Neural cell (in vitro differentiated cells): ENCODE results near the gene OTOG. TPM values are rescaled to one million over a fixed set of nuclear protein-coding genes. Genes with fewer than 3 reads are reported as not detected.

Experiments
- H2AFZ ChIP-seq: fragments of 200-600, 300-800 bp; sonication (generic), shearing (Covaris generic); 2 replicates; pipeline ENCODE4 v1.6.0; 2014; ENCODE audit warnings: low read depth, mild to moderate bottlenecking, antibody characterized with exemption, low read length, moderate library complexity
- H3F3A ChIP-seq: fragments of 200-600 bp; shearing (Covaris generic); 2 replicates; pipeline ENCODE4 v1.6.1; 2016; ENCODE audit warnings: mild to moderate bottlenecking, moderate library complexity, mixed read lengths, antibody characterized with exemption, low read length; ENCODE audit not compliant: insufficient read depth, poor library complexity, severe bottlenecking
- H3K27ac ChIP-seq: fragments of 200-600, 300-800 bp; sonication (generic), shearing (Covaris generic); 2 replicates; pipeline ENCODE4 v1.5.1; 2014; ENCODE audit warnings: mild to moderate bottlenecking, low read length, moderate library complexity
- H3K27me3 ChIP-seq: fragments of 300-800, 200-600 bp; sonication (generic), shearing (Covaris generic); 2 replicates; pipeline ENCODE4 v1.6.0; 2014; ENCODE audit warnings: mild to moderate bottlenecking, low read depth, low read length, moderate library complexity; ENCODE audit not compliant: insufficient read depth
- H3K36me3 ChIP-seq: fragments of 300-800, 200-600 bp; sonication (generic), shearing (Covaris generic); 2 replicates; pipeline ENCODE4 v1.5.1; 2014; ENCODE audit warnings: mild to moderate bottlenecking, antibody characterized with exemption, low read length, moderate library complexity; ENCODE audit not compliant: insufficient read depth
- H3K4me2 ChIP-seq: fragments of 300-800, 200-600 bp; sonication (generic), shearing (Covaris generic); 2 replicates; pipeline ENCODE4 v1.6.0; 2014; ENCODE audit warnings: mild to moderate bottlenecking, low read length
- H3K4me3 ChIP-seq: fragments of 300-800, 200-600 bp; sonication (generic), shearing (Covaris generic); 2 replicates; pipeline ENCODE4 v1.5.1; 2014; ENCODE audit warnings: mild to moderate bottlenecking, low read length, moderate library complexity
- H3K79me2 ChIP-seq: fragments of 200-600 bp; shearing (Covaris generic); replicated peaks from 2 replicates; pipeline ENCODE4 v1.6.0; 2014; ENCODE audit warnings: mild to moderate bottlenecking, low read length, moderate library complexity; ENCODE audit not compliant: insufficient read depth
- H3K9ac ChIP-seq: fragments of 300-800, 200-600 bp; sonication (generic), shearing (Covaris generic); 2 replicates; pipeline ENCODE4 v1.6.1; 2016; ENCODE audit warnings: mild to moderate bottlenecking, low read length, mixed read lengths
- H3K9me2 ChIP-seq: fragments of 200-600 bp; shearing (Covaris generic); 2 replicates; pipeline ENCODE4 v1.6.1; 2016; ENCODE audit warnings: mild to moderate bottlenecking, low read length, mixed read lengths; ENCODE audit not compliant: insufficient read depth
- H3K9me3 ChIP-seq: fragments of 200-600, 300-800 bp; sonication (generic), shearing (Covaris generic); 2 replicates; pipeline ENCODE4 v1.6.1; 2016; ENCODE audit warnings: mild to moderate bottlenecking, mixed run types, low read length, moderate library complexity, mixed read lengths
- H4K20me1 ChIP-seq: fragments of 200-600 bp; shearing (Covaris generic); 2 replicates; pipeline ENCODE4 v1.6.1; 2016; ENCODE audit warnings: mild to moderate bottlenecking, mixed run types; ENCODE audit not compliant: insufficient read depth
- EP300 ChIP-seq: fragments of 450-650 bp; conservative IDR thresholded peaks from 2 replicates; pipeline ENCODE4 v1.6.1; 2014; ENCODE audit warnings: antibody characterized with exemption, mild to moderate bottlenecking, moderate library complexity; ENCODE audit not compliant: poor library complexity, severe bottlenecking
- EZH2 ChIP-seq: fragments of 200-600, 300-800 bp; shearing (Covaris generic), sonication (generic); IDR thresholded peaks from 2 replicates; pipeline ENCODE4 v1.6.1; 2014; ENCODE audit warnings: antibody characterized with exemption, low read length, borderline replicate concordance, mild to moderate bottlenecking; ENCODE audit not compliant: insufficient read depth, poor library complexity, severe bottlenecking
- MXI1 ChIP-seq: fragments of 450-650 bp; conservative IDR thresholded peaks from 2 replicates; pipeline ENCODE4 v1.6.1; 2014; ENCODE audit warnings: antibody characterized with exemption, mild to moderate bottlenecking; ENCODE audit not compliant: poor library complexity, severe bottlenecking
- POLR2AphosphoS5 ChIP-seq: IDR thresholded peaks from 2 replicates; pipeline ENCODE4 v1.6.1; 2012
- RAD21 ChIP-seq: fragments of 450-650 bp; conservative IDR thresholded peaks from 2 replicates; pipeline ENCODE4 v1.6.1; 2014; ENCODE audit warnings: antibody characterized with exemption, mild to moderate bottlenecking, moderate library complexity
- SMC3 ChIP-seq: fragments of 450-650 bp; conservative IDR thresholded peaks from 2 replicates; pipeline ENCODE4 v1.6.1; 2014; ENCODE audit warnings: antibody characterized with exemption, mild to moderate bottlenecking, moderate library complexity; ENCODE audit not compliant: poor library complexity
- TAF1 ChIP-seq: IDR thresholded peaks from 2 replicates; pipeline ENCODE4 v1.6.1; 2012; ENCODE audit warnings: low read depth
- polyA plus RNA-seq: library from polyadenylated mRNA; depleted of rRNA; stranded (reverse); fragments of >200 nt; gene quantifications from 2 replicates; pipeline ENCODE4 v1.2.3, GENCODE V29; 2014
- TF ChIP-seq, protein P1 (sequence below): IDR thresholded peaks from 2 replicates; pipeline ENCODE4 v1.6.1; 2012; ENCODE audit warnings: borderline replicate concordance
- TF ChIP-seq, protein P2 (sequence below): fragments of 450-650 bp; IDR thresholded peaks from 2 replicates; pipeline ENCODE4 v1.5.1; 2014; ENCODE audit warnings: antibody characterized with exemption, mild to moderate bottlenecking, moderate library complexity; ENCODE audit not compliant: poor library complexity, severe bottlenecking

Gene OTOG
- polyA plus RNA-seq, 1 donor from 2014 or later, result not detected

DNA sequence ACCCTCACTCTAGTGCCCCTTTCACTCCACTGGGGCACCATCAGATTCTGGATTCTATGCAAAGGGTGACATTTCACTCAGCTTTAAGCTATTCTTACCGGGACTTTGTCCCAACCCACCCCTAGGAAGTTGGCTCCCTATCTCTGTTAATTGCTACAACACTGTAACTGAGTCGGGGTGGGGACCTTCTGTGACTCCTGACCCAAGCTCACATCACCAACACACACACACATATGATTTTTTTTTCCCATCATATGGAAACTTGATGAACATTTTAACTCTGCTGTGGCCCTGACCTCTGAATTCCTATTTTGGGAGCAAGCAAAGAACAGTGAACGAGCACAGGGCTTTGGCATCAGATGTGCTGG is 19.4 kb upstream of the OTOG start:
- Histone ChIP-seq H3K9ac (no peak overlapping the region), H3K79me2 (no peaks in the 10 kb centered on the region), H3K4me3 (no peak overlapping the region), H3K9me2 (no peaks in the 10 kb centered on the region), H4K20me1 (no peaks in the 10 kb centered on the region), H3K9me3 (no peaks in the 10 kb centered on the region), H3F3A (no peaks in the 10 kb centered on the region), H3K4me2 (no peak overlapping the region), H3K36me3 (no peaks in the 10 kb centered on the region), H3K27ac (no peak overlapping the region), H2AFZ (no peak overlapping the region), H3K27me3 (no peaks in the 10 kb centered on the region)
- TF ChIP-seq TAF1 (no peak), EZH2 (no peak), RAD21 (no peak)
- TF ChIP-seq, protein P1, sequence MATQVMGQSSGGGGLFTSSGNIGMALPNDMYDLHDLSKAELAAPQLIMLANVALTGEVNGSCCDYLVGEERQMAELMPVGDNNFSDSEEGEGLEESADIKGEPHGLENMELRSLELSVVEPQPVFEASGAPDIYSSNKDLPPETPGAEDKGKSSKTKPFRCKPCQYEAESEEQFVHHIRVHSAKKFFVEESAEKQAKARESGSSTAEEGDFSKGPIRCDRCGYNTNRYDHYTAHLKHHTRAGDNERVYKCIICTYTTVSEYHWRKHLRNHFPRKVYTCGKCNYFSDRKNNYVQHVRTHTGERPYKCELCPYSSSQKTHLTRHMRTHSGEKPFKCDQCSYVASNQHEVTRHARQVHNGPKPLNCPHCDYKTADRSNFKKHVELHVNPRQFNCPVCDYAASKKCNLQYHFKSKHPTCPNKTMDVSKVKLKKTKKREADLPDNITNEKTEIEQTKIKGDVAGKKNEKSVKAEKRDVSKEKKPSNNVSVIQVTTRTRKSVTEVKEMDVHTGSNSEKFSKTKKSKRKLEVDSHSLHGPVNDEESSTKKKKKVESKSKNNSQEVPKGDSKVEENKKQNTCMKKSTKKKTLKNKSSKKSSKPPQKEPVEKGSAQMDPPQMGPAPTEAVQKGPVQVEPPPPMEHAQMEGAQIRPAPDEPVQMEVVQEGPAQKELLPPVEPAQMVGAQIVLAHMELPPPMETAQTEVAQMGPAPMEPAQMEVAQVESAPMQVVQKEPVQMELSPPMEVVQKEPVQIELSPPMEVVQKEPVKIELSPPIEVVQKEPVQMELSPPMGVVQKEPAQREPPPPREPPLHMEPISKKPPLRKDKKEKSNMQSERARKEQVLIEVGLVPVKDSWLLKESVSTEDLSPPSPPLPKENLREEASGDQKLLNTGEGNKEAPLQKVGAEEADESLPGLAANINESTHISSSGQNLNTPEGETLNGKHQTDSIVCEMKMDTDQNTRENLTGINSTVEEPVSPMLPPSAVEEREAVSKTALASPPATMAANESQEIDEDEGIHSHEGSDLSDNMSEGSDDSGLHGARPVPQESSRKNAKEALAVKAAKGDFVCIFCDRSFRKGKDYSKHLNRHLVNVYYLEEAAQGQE, result no peak
- TF ChIP-seq, protein P2, sequence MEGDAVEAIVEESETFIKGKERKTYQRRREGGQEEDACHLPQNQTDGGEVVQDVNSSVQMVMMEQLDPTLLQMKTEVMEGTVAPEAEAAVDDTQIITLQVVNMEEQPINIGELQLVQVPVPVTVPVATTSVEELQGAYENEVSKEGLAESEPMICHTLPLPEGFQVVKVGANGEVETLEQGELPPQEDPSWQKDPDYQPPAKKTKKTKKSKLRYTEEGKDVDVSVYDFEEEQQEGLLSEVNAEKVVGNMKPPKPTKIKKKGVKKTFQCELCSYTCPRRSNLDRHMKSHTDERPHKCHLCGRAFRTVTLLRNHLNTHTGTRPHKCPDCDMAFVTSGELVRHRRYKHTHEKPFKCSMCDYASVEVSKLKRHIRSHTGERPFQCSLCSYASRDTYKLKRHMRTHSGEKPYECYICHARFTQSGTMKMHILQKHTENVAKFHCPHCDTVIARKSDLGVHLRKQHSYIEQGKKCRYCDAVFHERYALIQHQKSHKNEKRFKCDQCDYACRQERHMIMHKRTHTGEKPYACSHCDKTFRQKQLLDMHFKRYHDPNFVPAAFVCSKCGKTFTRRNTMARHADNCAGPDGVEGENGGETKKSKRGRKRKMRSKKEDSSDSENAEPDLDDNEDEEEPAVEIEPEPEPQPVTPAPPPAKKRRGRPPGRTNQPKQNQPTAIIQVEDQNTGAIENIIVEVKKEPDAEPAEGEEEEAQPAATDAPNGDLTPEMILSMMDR, result no peak

DNA sequence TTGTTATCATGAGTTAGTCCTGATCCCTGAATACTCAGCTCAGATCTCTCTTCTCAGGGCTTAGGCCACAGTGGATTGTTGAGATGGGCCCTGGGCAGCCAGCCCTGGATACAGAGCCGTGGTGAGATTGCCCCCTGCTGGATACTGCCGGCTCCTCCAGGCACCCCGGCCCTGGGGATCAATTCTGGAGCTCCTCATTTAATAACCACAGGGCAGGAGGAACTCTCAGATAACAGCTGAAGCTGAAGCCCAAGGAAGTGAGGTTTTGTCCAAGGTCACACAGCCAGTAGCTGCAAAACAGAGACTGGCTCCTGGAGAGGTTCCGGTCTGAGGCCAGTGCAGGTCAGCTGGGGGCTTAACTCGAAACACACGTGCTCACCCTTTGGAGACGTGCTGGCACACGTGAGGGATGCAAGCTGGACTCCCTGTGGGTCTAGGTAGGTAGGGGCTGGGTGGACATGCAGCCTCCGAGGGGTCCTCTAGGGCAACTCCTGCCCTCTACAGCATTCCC is 18.8 kb upstream of the OTOG start:
- Histone ChIP-seq H4K20me1 (no peaks in the 10 kb centered on the region), H3K4me2 (no peak overlapping the region), H3K27ac (no peak overlapping the region), H3K4me3 (no peak overlapping the region), H3K79me2 (no peaks in the 10 kb centered on the region), H3K9ac (no peak overlapping the region), H3K9me2 (no peaks in the 10 kb centered on the region), H3K27me3 (no peaks in the 10 kb centered on the region), H3K9me3 (no peaks in the 10 kb centered on the region), H2AFZ (no peak overlapping the region), H3F3A (no peaks in the 10 kb centered on the region), H3K36me3 (no peaks in the 10 kb centered on the region)
- TF ChIP-seq EZH2 (no peak), RAD21 (peak; percentile 66), EP300 (no peak), TAF1 (no peak), POLR2AphosphoS5 (no peak), SMC3 (peak; percentile 60), MXI1 (no peak)
- TF ChIP-seq, protein P1, result no peak
- TF ChIP-seq, protein P2, result peak; percentile 65
